Coronary artery (tissue), 2 donors: ENCODE measurements around the gene PPP3R1.

ENCODE experiments used
- DNase-seq: peaks from one replicate; pipeline ENCODE4 v3.0.0-alpha.2; 2017; ENCODE audit warnings: low spot score
- H3K27ac ChIP-seq, 2 donors: fragments of 200-600 bp; sonication (generic); one replicate each; pipeline ENCODE4 v1.5.1; 2016 to 2019
- H3K4me3 ChIP-seq: fragments of 200-600 bp; sonication (generic); 2 replicates; pipeline ENCODE4 v1.5.1; 2016; ENCODE audit warnings: mild to moderate bottlenecking, moderate library complexity
- CTCF ChIP-seq: fragments of 200-600 bp; sonication (generic); IDR thresholded peaks from one replicate; pipeline ENCODE4 v1.5.1; 2019; ENCODE audit warnings: antibody characterized with exemption

The PPP3R1 gene

GRCh38 chr2:68141875-68142274, 110.5 kb downstream of the PPP3R1 start:
- no peak overlapping the region for H3K4me3 ChIP-seq

GRCh38 chr2:68135448-68136320, 116.6 kb downstream of the PPP3R1 start:
- no peak for DNase-seq
- Histone ChIP-seq H3K4me3 (no peak overlapping the region), H3K27ac (no peak overlapping the region)
- TF ChIP-seq CTCF: no peak

More at GRCh38 chr2:68141875-68142274, 110.5 kb downstream of the PPP3R1 start:
- DNase-seq: no peak
- no peak for TF ChIP-seq CTCF
- H3K27ac ChIP-seq: no peak overlapping the region

- no peak for TF ChIP-seq CTCF
- H3K27ac ChIP-seq: no peak overlapping the region
- DNase-seq: no peak
Observed at GRCh38 chr2:68134554-68134953, 117.8 kb downstream of the PPP3R1 start.

GRCh38 chr2:68134120-68134519, 118.2 kb downstream of the PPP3R1 start:
- TF ChIP-seq CTCF: no peak
- DNase-seq: no peak
- Histone ChIP-seq H3K27ac (no peak overlapping the region), H3K4me3 (no peak overlapping the region)

More at GRCh38 chr2:68134554-68134953, 117.8 kb downstream of the PPP3R1 start:
- H3K4me3 ChIP-seq: no peak overlapping the region
